Measurements from ENCODE around the gene PKNOX2.

GRCh38 chr11:125401746-125402145 is 237.2 kb downstream of the PKNOX2 start:
- TF ChIP-seq POLR2A (IDR thresholded peaks at IDR 0.05; ENCODE audit: low read length) (no peak), GATA1 (IDR thresholded peaks at IDR 0.05; ENCODE audit: low read depth, low read length) (no peak)
